Testis (tissue), 3 donors: ENCODE measurements around the gene DGKB. TPM values are rescaled to one million over a fixed set of nuclear protein-coding genes. Genes with fewer than 3 reads are reported as not detected.

Experiments used
- DNase-seq: peaks from one replicate; pipeline ENCODE4 v3.0.0-alpha.2; 2019
- H3K27ac ChIP-seq, 2 donors: fragments of 200-600 bp; sonication (generic); one replicate each; pipeline ENCODE4 v1.5.1; 2019
- H3K27me3 ChIP-seq: fragments of 200-600 bp; sonication (generic); one replicate; pipeline ENCODE4 v1.5.1; 2019
- H3K36me3 ChIP-seq: fragments of 200-600 bp; sonication (generic); one replicate; pipeline ENCODE4 v1.5.1; 2017; ENCODE audit warnings: low read depth; ENCODE audit errors: missing control alignments
- H3K4me1 ChIP-seq: fragments of 200-600 bp; sonication (generic); one replicate; pipeline ENCODE4 v1.5.1; 2019
- H3K4me3 ChIP-seq, 2 donors: fragments of 200-600 bp; sonication (generic); one replicate each; pipeline ENCODE4 v1.5.1; 2017 to 2019
- H3K9me3 ChIP-seq: fragments of 200-600 bp; sonication (generic); one replicate; pipeline ENCODE4 v1.5.1; 2017
- CTCF ChIP-seq, 3 experiments: fragments of 450-650 bp in 2 of 3; fragments of 200-600 bp in 1 of 3; sonication (generic) in 1 of 3; IDR thresholded peaks; one replicate each; pipeline ENCODE4 v1.5.1; 2016 to 2019; ENCODE audit warnings: antibody characterized with exemption in 3 of 3, mild to moderate bottlenecking in 2 of 3, moderate library complexity in 1 of 3
- POLR2A ChIP-seq: fragments of 450-650 bp; IDR thresholded peaks from one replicate; pipeline ENCODE4 v1.6.1; 2017; ENCODE audit warnings: antibody characterized with exemption, mild to moderate bottlenecking, moderate library complexity
- WGBS, 2 donors: methylation state at CpG; one replicate each; pipeline ENCODE4 v1.1.5; 2018; 5-methylcytosine and 5-hydroxymethylcytosine counted together
- intact Hi-C: fragments of 100-400 bp; cut with DNase I; formaldehyde crosslinking; loops from one replicate; pipeline ENCODE4 v1.15.1; 2023; ENCODE audit warnings: low total_unique reads
- polyA plus RNA-seq: library from polyadenylated mRNA; stranded (reverse); fragments of 350-450 nt; fragmentation: Illumina TruSeq; extraction: RNeasy Lipid Tissue Mini Kit (QIAGEN cat#74804); gene quantifications from one replicate; pipeline ENCODE4 v1.2.3, GENCODE V29; 2014; ENCODE audit warnings: low read depth, low replicate concordance; ENCODE audit not compliant: insufficient read depth
- total RNA-seq, 2 donors: library from RNA; depleted of rRNA; stranded (reverse); fragments of >200 nt; gene quantifications; one replicate each; pipeline ENCODE4 v1.2.3, GENCODE V29; 2016

DGKB gene
- total and polyA plus RNA-seq, 3 donors from 2014 or later: 0.17 to 1.1 (median 0.55) TPM

GRCh38 chr7:14666913-14667312, 235.6 kb downstream of the DGKB start:
- Histone ChIP-seq H3K4me3 (no peak overlapping the region), H3K27me3 (no peaks in the 10 kb centered on the region), H3K36me3 (no peaks in the 10 kb centered on the region), H3K4me1 (no peaks in the 10 kb centered on the region), H3K9me3 (no peaks in the 10 kb centered on the region), H3K27ac (no peak overlapping the region)
- WGBS, 2 donors: 35 to 42% methylated on average over 2 of the region's 2 CpGs
- no peak for TF ChIP-seq CTCF (IDR thresholded peaks at IDR 0.05)
- TF ChIP-seq POLR2A: no peak
- intact Hi-C loops: no loop called here
- DNase-seq: no peak

- 30 to 44% methylated on average over 1 of the region's 1 CpG for WGBS, 2 donors
- no peak for DNase-seq
- TF ChIP-seq POLR2A: no peak
- no peak for TF ChIP-seq CTCF (IDR thresholded peaks at IDR 0.05)
- Histone ChIP-seq H3K27ac (no peak overlapping the region), H3K9me3 (no peaks in the 10 kb centered on the region), H3K4me3 (no peak overlapping the region), H3K36me3 (no peaks in the 10 kb centered on the region), H3K27me3 (no peaks in the 10 kb centered on the region), H3K4me1 (no peaks in the 10 kb centered on the region)
- intact Hi-C loops: no loop called here
Measured at GRCh38 chr7:14666304-14666703, 236.2 kb downstream of the DGKB start.

GRCh38 chr7:14639801-14640200, 262.8 kb downstream of the DGKB start:
- Histone ChIP-seq H3K36me3 (no peaks in the 10 kb centered on the region), H3K9me3 (no peaks in the 10 kb centered on the region), H3K27me3 (no peaks in the 10 kb centered on the region), H3K27ac (no peak overlapping the region), H3K4me1 (no peaks in the 10 kb centered on the region), H3K4me3 (no peak overlapping the region)
- TF ChIP-seq POLR2A: no peak
- intact Hi-C loops: no loop called here
- DNase-seq: no peak
- WGBS, 2 donors: 59 to 63% methylated on average over 1 of the region's 1 CpG

GRCh38 chr7:14639329-14639728, 263.2 kb downstream of the DGKB start:
- Histone ChIP-seq H3K27me3 (no peaks in the 10 kb centered on the region), H3K4me3 (no peak overlapping the region), H3K27ac (no peak overlapping the region), H3K36me3 (no peaks in the 10 kb centered on the region), H3K9me3 (no peaks in the 10 kb centered on the region), H3K4me1 (no peaks in the 10 kb centered on the region)
- 58 to 80% methylated on average over 2 of the region's 2 CpGs for WGBS, 2 donors
- intact Hi-C loops: no loop called here
- DNase-seq: no peak
- TF ChIP-seq CTCF (IDR thresholded peaks at IDR 0.05) (no peak), POLR2A (no peak)

GRCh38 chr7:14637968-14638367, 264.6 kb downstream of the DGKB start:
- WGBS, 2 donors: 77 to 78% methylated on average over 2 of the region's 2 CpGs
- Histone ChIP-seq H3K36me3 (no peaks in the 10 kb centered on the region), H3K9me3 (no peaks in the 10 kb centered on the region), H3K4me1 (no peaks in the 10 kb centered on the region), H3K27me3 (no peaks in the 10 kb centered on the region), H3K27ac (no peak overlapping the region), H3K4me3 (no peak overlapping the region)
- TF ChIP-seq CTCF (IDR thresholded peaks at IDR 0.05) (no peak), POLR2A (no peak)
- no peak for DNase-seq
- intact Hi-C loops: no loop called here
